Left lung (tissue), 10 donors: ENCODE data around the gene C1QTNF8. TPM values are rescaled to one million over a fixed set of nuclear protein-coding genes. Genes with fewer than 3 reads are reported as not detected.

Source experiments
- ATAC-seq: fragments of 200-7000 bp; cut with Tn5 transposase; one replicate; pipeline ENCODE4 v1.9.1; 2020; ENCODE audit warnings: moderate library complexity
- DNase-seq, 4 donors: peaks; one replicate each; pipeline ENCODE4 v3.0.0-alpha.2; 2013 to 2020
- H3K27ac ChIP-seq, 2 donors: fragments of 200-600 bp; sonication (generic) in 1 of 2; one replicate each; pipeline versions ENCODE4 v1.5.0 to v1.8.0; 2020 to 2021
- H3K27me3 ChIP-seq, 2 donors: fragments of 200-600 bp; sonication (generic) in 1 of 2; one replicate each; pipeline versions ENCODE4 v1.5.0 to v1.8.0; 2020 to 2021
- H3K36me3 ChIP-seq, 2 donors: fragments of 200-600 bp; sonication (generic) in 1 of 2; one replicate each; pipeline versions ENCODE4 v1.5.0 to v1.8.0; 2020 to 2021
- H3K4me1 ChIP-seq, 2 donors: fragments of 200-600 bp; one replicate each; pipeline ENCODE4 v1.8.0; 2021
- H3K4me3 ChIP-seq, 2 donors: fragments of 200-600 bp; sonication (generic) in 1 of 2; one replicate each; pipeline versions ENCODE4 v1.5.0 to v1.8.0; 2020 to 2021; ENCODE audit warnings: mild to moderate bottlenecking in 1 of 2
- H3K9me3 ChIP-seq, 2 donors: fragments of 200-600 bp; sonication (generic) in 1 of 2; one replicate each; pipeline versions ENCODE4 v1.5.0 to v1.8.0; 2020 to 2021
- intact Hi-C, 2 donors: fragments of 100-400 bp; cut with DNase I; formaldehyde crosslinking; loops; one replicate each; pipeline versions ENCODE4 v1.11.2 to v1.14.2; 2022
- polyA plus RNA-seq, 6 donors: library from polyadenylated mRNA; unstranded; fragments of 120-200 nt; gene quantifications; one replicate each; pipeline ENCODE4 v1.2.1, GENCODE V29; 2013; ENCODE audit not compliant: insufficient read length in 6 of 6
- total RNA-seq, 2 donors: library from RNA; stranded (reverse); fragmentation: NEBNext Ultra II Directional; extraction: Animal tissue kit (Norgen Biotek cat#: 25700); gene quantifications; one replicate each; pipeline ENCODE4 v1.2.1, GENCODE V29; 2021
- TF ChIP-seq, protein P1 (sequence below), 2 donors: fragments of 200-600 bp; sonication (generic) in 1 of 2; IDR thresholded peaks; one replicate each; pipeline versions ENCODE4 v1.5.0 to v1.8.0; 2021; ENCODE audit warnings: antibody characterized with exemption in 2 of 2
- donor health status: DM: no; HTN: yes; CAD: no.
- donor health status: DM: no; HTN: no; CAD: no.

Gene C1QTNF8
- total and polyA plus RNA-seq, 8 donors: 0.10 to 0.23 (median 0.10) TPM; not detected in 5

GRCh38 chr16:1142911-1143310 is 46.9 kb upstream of the C1QTNF8 start:
- Histone ChIP-seq H3K9me3 (peaks cover 0 to 2% of the 10 kb centered on the region in 2 donors), H3K27me3 (peaks cover 0 to 81% of the 10 kb centered on the region in 2 donors), H3K36me3 (no peaks in the 10 kb centered on the region), H3K4me3 (no peak overlapping the region), H3K27ac (no peak overlapping the region), H3K4me1 (no peaks in the 10 kb centered on the region)
- no peak for DNase-seq
- TF ChIP-seq, protein P1, sequence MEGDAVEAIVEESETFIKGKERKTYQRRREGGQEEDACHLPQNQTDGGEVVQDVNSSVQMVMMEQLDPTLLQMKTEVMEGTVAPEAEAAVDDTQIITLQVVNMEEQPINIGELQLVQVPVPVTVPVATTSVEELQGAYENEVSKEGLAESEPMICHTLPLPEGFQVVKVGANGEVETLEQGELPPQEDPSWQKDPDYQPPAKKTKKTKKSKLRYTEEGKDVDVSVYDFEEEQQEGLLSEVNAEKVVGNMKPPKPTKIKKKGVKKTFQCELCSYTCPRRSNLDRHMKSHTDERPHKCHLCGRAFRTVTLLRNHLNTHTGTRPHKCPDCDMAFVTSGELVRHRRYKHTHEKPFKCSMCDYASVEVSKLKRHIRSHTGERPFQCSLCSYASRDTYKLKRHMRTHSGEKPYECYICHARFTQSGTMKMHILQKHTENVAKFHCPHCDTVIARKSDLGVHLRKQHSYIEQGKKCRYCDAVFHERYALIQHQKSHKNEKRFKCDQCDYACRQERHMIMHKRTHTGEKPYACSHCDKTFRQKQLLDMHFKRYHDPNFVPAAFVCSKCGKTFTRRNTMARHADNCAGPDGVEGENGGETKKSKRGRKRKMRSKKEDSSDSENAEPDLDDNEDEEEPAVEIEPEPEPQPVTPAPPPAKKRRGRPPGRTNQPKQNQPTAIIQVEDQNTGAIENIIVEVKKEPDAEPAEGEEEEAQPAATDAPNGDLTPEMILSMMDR (IDR thresholded peaks at IDR 0.05): no peak
- ATAC-seq: no peak
- intact Hi-C loops: no loop called here

DNA sequence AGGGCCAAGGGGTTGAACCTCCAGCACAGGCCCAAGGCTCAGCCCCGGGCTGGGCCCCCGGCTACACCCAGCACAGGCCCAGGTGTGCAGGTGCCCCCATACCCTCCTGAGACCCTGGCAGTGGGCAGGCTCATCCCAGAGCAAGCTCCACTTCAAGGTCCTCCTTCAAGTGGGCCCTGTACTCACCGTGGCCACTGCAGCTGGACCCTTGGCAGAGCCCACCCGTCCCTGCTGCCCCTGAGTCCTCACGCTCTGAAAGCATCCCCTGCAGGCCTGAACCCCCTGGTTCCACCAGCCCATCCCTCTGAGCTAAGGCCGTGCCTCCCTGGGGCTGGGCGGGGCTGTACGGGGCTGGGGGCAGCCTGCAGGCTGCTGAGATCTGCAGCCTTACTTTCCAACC is 45.7 kb upstream of the C1QTNF8 start:
- intact Hi-C loops: no loop called here
- H3K27me3 ChIP-seq: peaks cover 0 to 76% of the 10 kb centered on the region in 2 donors
- no peak for DNase-seq
- H3K4me1 ChIP-seq: no peaks in the 10 kb centered on the region
- no peak overlapping the region for H3K27ac ChIP-seq
- no peaks in the 10 kb centered on the region for H3K9me3 ChIP-seq
- TF ChIP-seq, protein P1 (IDR thresholded peaks at IDR 0.05): no peak
- H3K36me3 ChIP-seq: no peaks in the 10 kb centered on the region
- H3K4me3 ChIP-seq: no peak overlapping the region
- no peak for ATAC-seq

DNA sequence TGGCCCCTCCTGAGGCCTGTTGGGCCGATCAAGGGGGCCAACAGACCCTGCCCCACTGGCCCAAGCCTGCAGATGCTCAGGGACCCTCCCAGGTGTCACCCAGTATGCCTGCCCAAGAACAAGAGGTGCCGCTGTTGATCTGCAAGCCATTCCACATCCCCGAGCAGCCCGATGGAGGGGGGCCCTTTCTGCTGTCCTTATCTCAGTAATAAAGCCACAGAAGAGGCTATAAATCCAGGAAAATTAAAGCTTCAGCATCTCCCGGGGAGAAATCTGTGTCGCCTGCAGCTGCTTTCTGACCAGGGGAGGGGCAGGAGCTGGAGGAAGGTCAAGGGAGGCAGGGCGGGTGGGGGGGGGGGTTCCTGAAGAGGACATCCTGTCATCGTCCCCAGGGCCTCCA is 45.1 kb upstream of the C1QTNF8 start:
- Histone ChIP-seq H3K4me3 (no peak overlapping the region), H3K9me3 (no peaks in the 10 kb centered on the region), H3K4me1 (no peaks in the 10 kb centered on the region), H3K27me3 (peaks cover 0 to 76% of the 10 kb centered on the region in 2 donors), H3K27ac (no peak overlapping the region), H3K36me3 (no peaks in the 10 kb centered on the region)
- TF ChIP-seq, protein P1 (IDR thresholded peaks at IDR 0.05): no peak
- DNase-seq (no peak), ATAC-seq (no peak)
- intact Hi-C loops: no loop called here

- Histone ChIP-seq H3K4me3 (no peak overlapping the region), H3K27ac (no peak overlapping the region), H3K36me3 (no peaks in the 10 kb centered on the region), H3K4me1 (no peaks in the 10 kb centered on the region), H3K9me3 (no peaks in the 10 kb centered on the region), H3K27me3 (peaks cover 0 to 76% of the 10 kb centered on the region in 2 donors)
- TF ChIP-seq, protein P1 (IDR thresholded peaks at IDR 0.05): no peak
- intact Hi-C loops: no loop called here
- ATAC-seq (no peak), DNase-seq (no peak)
Observed at GRCh38 chr16:1140582-1141162, 44.6 kb upstream of the C1QTNF8 start.

GRCh38 chr16:1137604-1138003 is 41.6 kb upstream of the C1QTNF8 start:
- no peak for DNase-seq
- Histone ChIP-seq H3K27me3 (peaks cover 0 to 76% of the 10 kb centered on the region in 2 donors), H3K9me3 (no peaks in the 10 kb centered on the region), H3K36me3 (no peaks in the 10 kb centered on the region), H3K4me1 (no peaks in the 10 kb centered on the region), H3K27ac (no peak overlapping the region), H3K4me3 (no peak overlapping the region)
- TF ChIP-seq, protein P1 (IDR thresholded peaks at IDR 0.05): no peak
- no peak for ATAC-seq
- intact Hi-C loops: no loop called here
